ENCODE measurements around the gene ACLY.

DNA sequence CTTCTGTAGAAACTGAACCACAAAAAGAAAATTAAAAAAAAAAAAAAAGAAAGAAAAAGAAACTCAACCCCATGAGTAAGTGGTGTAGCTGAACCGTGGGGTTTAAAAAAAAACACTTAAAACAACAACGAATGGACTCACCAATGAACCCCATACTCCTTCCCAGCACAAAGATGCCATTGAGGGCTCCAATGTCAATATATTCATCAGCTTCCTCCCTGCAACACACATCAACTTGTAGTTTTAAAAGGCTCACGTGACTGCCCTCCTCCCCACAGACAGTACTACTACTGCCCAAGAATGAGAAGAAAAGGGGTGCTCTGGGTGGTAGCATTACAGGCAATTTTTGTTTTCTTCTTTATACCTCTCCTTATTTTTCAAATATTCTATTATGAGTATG is 50.2 kb downstream of the ACLY start:
- TF ChIP-seq, protein P1, sequence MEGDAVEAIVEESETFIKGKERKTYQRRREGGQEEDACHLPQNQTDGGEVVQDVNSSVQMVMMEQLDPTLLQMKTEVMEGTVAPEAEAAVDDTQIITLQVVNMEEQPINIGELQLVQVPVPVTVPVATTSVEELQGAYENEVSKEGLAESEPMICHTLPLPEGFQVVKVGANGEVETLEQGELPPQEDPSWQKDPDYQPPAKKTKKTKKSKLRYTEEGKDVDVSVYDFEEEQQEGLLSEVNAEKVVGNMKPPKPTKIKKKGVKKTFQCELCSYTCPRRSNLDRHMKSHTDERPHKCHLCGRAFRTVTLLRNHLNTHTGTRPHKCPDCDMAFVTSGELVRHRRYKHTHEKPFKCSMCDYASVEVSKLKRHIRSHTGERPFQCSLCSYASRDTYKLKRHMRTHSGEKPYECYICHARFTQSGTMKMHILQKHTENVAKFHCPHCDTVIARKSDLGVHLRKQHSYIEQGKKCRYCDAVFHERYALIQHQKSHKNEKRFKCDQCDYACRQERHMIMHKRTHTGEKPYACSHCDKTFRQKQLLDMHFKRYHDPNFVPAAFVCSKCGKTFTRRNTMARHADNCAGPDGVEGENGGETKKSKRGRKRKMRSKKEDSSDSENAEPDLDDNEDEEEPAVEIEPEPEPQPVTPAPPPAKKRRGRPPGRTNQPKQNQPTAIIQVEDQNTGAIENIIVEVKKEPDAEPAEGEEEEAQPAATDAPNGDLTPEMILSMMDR (conservative IDR thresholded peaks at IDR 0.05; ENCODE audit: low read depth in 2 of 2), result no peak
- TF ChIP-seq, protein P2, sequence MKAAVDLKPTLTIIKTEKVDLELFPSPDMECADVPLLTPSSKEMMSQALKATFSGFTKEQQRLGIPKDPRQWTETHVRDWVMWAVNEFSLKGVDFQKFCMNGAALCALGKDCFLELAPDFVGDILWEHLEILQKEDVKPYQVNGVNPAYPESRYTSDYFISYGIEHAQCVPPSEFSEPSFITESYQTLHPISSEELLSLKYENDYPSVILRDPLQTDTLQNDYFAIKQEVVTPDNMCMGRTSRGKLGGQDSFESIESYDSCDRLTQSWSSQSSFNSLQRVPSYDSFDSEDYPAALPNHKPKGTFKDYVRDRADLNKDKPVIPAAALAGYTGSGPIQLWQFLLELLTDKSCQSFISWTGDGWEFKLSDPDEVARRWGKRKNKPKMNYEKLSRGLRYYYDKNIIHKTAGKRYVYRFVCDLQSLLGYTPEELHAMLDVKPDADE (IDR thresholded peaks at IDR 0.05), result no peak
- no peak for TF ChIP-seq JUNB (IDR thresholded peaks at IDR 0.05; ENCODE audit: unreplicated experiment)
- TF ChIP-seq EZH2 (IDR thresholded peaks at IDR 0.05; ENCODE audit: low read depth, unreplicated experiment), result no peak
- no peak for TF ChIP-seq POLR2AphosphoS5 (IDR thresholded peaks at IDR 0.05; ENCODE audit: low read depth)

Measured in GM23338 (cell line).